Midbrain (tissue), 1 donor: ENCODE measurements around the gene CHMP4A.
"Not testable (repeated sequence)": the region's sequence is repeated elsewhere in the genome, so short reads cannot be mapped to it uniquely, and the experiment has no call there.

Experiments
- DNase-seq: peaks from one replicate; lab custom pipeline; 2025; lab: John Stamatoyannopoulos, UW

The CHMP4A gene

DNA sequence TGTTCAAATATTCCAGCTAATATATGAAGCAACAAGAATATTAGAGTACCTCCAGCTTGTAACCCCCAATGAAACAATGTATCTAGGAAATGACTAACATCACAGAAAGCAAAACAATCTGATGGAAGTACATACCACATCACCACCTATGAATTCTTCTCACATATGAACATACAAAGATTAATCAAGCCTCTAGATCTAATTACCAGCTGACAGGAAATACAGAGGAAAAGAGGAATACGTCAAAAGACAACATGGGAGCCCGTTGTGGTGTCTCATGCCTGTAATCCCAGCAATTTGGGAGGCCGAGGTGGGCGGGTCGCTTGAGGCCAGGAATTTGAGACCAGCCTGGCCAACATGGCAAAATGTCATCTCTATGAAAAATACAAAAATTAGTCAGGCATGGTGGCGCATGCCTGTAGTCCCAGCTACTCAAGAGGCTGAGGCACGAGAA lies 11.4 kb upstream of the CHMP4A start:
- DNase-seq = no peak

DNA sequence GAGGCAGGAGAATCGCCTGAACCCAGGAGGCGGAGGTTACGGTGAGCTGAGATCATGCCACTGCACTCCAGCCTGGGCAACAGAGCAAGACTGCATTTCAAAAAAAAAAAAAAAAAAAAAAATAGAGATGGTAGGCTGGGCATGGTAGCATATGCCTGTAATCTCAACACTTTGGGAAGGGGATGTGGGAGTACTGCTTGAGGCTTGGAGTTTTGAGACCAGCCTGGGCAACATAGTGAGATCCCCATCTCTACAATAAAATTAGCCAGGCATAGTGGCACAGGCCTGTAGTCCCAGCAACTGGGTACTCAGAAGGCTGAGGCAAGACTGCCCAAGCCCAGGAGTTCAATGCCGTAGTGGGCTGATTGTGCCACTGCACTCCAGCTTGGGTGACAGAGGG lies 9.7 kb upstream of the CHMP4A start:
- not testable (repeated sequence) for DNase-seq

DNA sequence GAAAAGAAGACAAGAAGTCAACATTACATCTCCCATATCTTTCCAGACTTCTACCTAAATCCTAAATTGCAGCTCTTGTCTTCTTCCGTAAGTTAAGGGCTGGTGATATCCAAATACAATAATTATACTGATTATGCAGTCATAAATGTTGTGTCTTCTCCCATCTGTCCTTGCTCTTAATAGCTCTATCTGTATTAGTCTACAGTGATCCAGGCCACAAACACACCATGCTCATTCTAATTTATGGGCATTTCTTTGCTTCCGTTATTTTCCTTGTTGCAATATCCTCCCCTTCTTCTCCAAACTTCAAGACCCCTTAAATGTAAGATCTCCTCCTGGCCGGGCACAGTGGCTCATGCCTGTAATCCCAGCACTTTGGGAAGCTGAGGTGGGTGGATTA lies 6.2 kb upstream of the CHMP4A start:
- no peak for DNase-seq

DNA sequence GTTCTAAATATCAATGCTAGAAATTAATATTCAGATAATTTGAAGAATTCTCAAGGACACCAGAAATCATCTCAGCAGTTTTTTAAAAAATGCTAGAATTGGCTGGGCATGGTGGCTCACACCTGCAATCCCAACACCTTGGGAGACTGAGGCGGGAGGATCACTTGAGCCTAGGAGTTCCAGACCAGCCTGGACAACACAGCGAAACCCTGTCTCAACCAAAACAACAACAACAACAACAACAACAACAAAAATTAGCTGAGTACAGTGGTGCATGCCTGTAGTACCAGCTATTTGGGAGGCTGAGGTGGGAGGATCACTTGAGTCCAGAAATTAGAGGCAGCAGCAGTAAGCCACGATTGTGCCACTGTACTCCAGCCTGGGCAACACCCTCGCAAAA lies 5.8 kb upstream of the CHMP4A start:
- no peak for DNase-seq

DNA sequence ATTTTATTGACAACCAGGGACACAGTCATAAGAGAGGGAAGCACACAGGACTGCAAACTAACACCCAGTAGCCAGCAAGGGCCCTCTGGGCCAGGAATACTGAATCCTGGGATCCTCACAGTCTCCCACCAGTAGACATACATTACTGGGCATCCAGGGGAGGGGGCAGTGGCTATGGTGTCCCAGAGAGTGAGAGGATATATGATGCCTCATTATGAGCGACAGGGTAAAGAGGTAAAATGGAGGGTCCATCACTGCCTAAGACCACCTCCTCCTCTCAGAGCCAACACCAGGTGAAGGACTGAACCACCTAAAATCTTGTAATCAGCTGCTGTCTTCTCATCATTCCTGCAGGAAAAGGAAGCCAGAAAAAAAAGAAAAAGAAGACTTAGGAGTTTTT lies 3.6 kb upstream of the CHMP4A start:
- not testable (repeated sequence) for DNase-seq

DNA sequence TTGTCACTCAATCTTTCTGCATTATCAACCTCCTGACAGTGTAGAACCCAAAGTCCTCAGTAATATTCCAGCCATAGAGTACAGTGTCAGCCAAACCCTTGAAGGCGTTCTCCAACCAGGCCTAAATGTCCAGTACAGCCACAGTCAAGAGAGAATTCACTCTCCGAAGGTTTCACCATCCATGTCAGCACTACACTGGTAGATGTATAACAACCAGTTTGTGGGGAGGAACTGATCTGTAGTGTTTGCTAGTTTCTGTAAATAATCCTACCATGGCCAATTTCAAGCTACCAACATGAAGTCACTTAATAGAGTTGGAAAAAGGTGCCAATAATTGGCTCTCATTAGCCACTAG lies 3.0 kb upstream of the CHMP4A start:
- DNase-seq = no peak

DNA sequence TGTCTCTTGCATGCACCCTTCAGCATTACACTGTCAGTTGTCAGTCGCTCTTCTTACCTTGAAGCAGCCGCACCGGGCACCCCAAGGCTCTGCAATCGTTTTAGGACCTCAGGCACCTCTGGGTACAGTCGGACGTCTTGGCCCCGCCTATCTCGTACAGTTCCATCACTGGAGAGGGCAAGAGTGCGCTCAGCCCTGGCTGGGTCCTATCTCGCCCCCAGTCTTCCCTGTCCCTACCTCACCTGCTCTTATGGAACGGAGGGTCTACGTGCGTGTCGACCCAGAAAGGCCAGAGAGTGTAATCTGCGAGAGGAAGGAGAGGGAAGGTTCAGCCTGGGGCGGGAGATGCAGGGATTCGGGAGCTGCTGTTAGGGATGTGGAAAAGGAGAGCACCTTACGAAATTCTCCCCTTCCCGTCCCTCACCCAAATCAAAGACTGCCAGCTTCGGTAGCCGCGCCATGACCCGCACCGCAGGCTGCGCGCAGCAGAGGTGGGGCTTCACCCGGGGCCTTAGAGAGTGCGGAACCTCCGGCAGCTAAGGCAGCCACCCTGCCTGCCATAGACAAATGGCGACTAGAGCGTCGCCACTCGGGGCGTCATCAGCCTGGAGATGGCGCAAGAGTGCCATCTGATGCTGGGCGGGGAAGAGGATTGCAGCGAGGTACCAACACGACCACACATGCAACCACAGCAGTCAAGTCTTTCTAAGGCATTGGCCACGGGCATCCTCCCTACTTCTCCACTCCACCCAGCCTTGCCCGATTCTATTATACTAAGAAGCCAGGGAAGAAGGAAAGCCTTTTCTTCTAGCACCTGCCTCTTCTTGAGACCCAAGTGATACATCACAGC lies 2.4 kb upstream of the CHMP4A start, which contains the start of gene MDP1:
TSS of gene MDP1 (minus strand) at position 572 of the 850 bp plus-strand sequence. CDS start at position 461, 111 bp downstream.
- DNase-seq = peak; percentile 89

DNA sequence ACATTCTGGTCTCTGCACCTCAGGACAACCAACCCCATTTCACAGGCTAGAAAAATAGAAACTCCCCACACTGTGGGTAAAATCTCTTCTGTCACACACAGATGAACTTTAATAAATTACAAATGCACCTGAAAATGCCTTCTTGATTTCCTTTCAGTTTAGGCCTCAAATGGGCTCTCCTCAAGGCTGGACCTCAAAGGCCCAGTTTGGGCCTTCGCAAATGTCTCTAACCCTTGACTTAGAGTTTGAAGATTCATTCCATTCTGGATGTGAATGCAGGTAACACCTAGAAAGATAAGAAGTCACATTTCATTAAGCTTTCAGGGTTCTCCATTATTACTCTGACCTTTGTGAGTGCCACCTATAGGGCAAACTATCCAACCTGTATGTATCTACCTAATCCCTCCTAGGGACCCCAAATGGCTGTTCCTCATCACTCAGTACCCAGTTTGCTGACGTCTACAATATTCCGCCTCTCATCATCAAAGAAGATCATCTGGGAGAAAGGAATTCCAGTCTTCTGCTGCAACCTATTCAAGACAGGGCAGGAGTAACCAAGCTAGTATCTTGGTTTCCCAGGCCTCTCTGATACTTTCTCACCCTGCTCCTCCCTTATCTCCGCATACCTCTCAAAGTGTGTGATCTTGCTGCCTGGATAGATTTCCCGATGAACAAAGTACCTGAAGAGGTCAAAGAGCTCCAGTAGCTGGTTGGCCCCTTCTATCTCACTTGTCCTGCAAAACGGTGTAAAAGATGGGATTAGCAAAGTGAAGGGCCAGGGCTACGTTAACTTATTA lies 776 bp upstream of the CHMP4A start:
- DNase-seq = no peak

DNA sequence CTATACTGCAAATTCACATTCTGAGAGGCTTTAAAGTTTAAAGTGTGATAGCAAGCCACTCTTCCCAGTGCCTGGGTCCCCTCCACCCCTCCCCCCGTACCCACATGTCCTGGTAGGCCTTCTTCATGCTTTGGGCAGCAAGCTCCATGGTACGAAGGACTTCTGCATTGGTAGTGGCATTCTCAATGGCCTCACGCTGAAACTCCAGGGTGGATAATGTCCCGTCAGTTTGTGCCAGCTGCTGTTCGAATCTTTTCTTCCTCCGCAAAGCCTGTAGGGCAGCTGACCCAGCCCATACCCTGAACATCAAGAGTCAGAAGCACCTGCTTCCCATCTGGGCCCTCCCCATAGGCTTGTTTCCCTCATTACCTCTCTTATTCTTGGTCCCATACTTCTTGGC lies 2.0 kb downstream of the CHMP4A start:
- DNase-seq = no peak

DNA sequence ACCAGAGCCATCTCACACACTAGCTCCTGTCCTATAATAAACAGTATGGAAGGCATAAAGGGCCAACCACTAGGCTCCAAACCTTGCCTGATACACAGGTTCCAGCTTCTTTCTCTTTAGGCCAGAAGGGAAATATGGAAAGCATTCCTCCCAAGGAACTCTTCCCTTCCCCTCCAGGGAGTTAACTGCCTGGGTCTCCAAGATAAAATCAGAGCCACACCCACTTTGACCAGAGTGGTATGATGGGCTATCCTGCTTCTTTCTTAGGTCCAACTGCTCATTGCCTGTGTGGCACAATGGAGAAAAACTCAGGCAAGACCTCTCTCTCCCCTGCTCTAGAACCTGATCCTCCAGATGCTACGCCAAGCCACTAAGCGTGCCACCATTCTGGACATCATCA lies 5.7 kb downstream of the CHMP4A start:
- no peak for DNase-seq

DNA sequence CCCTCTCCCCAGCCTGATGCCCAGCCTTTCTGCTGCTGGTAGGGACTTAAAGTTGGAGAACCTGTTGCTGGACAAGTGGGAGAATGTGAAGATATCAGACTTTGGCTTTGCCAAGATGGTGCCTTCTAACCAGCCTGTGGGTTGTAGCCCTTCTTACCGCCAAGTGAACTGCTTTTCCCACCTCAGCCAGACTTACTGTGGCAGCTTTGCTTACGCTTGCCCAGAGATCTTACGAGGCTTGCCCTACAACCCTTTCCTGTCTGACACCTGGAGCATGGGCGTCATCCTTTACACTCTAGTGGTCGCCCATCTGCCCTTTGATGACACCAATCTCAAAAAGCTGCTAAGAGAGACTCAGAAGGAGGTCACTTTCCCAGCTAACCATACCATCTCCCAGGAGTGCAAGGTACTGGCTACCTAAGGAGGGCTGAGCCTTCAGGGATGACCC lies 6.2 kb downstream of the CHMP4A start:
- DNase-seq = no peak

DNA sequence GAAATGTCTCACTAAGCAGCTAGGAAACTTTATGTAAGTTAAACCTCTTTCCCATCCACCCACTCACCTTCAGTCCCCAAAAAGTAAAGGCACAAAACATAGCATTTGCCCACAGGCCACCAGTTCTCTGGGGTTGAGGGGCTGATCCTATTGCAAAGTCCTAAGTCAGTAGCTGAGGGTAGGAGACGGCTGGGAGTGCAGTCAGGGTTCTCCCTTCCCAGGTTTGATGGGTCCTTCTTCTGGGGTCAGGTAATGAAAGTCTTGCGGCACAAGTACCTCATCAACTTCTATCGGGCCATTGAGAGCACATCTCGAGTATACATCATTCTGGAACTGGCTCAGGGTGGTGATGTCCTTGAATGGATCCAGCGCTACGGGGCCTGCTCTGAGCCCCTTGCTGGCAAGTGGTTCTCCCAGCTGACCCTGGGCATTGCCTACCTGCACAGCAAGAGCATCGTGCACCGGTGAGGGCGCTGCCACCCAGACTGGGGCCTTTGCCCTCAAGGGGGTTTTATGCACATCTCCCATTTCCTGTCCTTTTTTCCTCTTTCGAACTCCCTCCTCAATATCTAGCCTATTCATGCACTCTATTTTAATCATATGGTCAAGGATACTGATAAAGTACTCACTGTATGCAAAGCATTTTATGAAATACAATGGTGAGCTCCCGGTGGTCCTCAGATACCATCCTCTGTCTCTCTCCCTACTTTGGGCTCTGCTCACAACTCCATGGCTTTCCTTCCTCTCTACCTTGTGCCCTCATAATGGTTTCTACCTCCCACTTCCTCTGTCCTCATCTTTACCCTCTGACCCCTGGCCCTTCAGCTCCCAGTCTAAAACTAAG lies 6.8 kb downstream of the CHMP4A start:
- DNase-seq = no peak

DNA sequence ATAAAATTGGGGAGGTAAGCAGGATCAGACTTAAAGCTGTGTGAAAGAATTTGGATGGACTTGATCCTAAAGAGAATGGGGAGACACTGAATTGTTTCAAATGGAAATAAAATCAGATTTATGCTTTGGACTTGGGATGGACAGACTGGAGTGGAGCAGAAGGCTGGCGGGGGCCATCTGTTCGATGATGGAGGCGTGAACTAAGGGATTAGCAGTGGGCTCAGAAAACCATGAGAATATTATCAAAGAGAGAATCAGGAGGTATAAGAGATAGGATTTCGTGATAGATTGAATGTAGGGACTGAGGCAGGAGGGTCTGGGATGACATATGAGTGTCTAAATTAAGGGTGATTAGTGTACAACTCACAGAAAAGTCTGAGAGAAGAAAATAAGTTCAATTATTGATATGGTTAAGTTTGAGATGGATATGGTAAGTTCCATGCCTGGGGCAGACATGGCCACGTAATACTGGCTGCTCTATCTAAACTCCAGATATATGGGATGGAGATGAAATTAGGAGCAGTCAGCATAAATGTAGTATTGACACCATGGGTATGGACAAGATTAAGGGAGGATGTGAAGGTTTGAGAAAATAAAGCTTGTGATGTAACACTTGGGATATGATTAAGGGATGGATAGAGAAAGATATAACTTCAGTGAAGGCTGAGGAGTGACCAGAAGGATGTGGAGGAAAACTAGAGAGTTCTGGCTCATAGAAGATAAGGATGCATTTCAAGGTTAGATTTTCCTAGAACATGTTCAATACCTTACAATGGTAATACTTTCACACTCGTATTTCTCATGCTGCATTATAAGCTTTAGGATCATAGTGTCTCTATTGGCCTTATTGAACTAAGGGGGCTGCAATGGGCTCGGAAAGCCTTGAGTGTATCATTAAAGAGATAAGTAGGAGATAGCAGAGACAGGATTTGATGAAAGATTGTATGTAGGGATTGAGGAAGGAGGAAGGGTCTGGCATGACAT lies 8.8 kb downstream of the CHMP4A start:
- no peak for DNase-seq

DNA sequence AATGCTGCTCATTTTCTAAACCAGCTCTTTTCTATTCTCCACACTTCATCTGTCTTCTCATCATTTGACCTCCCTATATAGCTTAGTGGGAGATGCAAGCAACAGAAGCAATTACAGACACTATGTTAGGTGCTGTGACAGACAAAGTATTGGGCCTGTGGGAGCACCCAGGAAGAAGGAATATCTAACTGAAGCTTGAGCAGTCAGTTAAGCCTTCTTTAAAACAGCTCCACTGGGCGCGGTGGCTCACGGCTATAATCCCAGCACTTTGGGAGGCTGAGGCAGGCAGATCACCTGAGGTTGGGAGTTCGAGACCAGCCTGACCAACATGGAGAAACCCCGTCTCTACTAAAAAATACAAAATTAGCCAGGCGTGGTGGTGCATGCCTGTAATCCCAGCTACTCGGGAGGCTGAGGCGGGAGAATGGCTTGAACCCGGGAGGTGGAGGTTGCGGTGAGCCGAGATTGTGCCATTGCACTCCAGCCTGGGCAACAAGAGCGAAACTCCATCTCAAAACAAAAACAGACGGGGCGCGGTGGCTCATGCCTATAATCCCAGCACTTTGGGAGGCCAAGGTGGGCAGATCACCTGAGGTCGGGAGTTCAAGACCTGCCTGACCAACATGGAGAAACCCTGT lies 9.9 kb downstream of the CHMP4A start:
- not testable (repeated sequence) for DNase-seq

DNA sequence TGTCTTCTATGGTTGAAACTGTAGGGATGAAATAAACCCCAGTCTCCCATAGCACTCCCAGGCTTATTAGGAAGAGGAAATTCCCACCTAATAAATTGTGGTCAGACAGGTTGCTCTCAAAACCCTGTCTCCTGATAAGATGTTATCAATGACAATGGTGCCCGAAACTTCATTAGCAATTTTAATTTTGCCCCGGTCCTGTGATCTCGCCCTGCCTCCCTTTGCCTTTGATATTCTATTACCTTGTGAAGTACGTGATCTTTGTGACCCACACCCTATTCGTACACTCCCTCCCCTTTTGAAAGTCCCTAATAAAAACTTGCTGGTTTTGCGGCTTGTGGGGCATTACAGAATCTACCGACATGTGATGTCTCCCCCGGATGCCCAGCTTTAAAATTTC lies 10.8 kb downstream of the CHMP4A start:
- not testable (repeated sequence) for DNase-seq

DNA sequence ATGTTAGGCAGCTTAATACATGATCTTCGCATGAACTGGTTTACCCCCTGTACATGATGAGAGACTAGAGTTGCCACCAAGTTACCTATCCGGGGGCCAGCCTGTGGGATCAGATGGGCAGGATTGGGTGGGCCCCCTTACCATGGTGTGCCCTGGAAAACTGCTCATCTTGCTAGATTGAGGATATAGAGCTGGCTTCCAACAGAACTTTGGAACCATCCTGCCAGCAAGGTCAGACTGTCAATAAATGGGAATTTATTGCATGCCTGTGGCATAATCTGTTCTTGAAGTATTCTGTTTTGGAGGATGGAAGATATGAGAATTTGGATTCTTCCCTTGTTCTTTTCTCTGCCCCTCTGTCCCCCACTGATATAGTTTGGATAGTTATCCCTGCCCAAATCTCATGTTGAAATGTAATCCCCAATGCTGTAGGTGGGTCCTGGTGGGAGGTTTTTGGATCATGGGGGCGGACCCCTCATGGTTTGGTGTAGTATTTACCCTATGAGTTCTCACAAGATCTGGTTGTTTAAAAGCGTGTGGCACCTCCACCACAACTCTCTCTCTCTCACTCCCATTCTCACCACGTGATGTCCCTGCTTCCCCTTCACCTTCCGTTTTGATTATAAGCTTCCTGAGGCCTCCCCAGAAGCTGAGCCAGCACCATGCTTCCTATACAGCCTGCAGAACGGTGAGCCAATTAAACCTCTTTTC lies 14.3 kb downstream of the CHMP4A start:
- no peak for DNase-seq

DNA sequence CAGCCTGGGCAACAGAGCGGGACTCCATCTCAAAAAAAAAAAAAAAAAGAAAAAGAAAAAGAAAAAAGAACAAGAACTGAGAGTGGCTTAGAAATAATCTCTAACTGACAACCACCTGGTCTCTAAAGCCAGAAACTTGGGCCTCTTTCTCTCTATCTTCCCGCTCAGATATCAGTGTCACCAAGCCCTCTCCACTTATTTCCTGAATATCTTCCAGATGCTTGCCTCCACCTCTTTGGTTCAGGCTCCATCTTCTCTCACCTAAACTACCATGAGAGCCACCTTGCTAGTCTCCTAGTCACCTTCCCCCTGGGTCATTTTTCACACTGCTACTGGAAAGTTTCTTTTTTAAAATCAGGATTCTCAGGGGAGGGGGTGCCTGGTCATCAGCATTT lies 16.2 kb downstream of the CHMP4A start:
- DNase-seq = no peak

DNA sequence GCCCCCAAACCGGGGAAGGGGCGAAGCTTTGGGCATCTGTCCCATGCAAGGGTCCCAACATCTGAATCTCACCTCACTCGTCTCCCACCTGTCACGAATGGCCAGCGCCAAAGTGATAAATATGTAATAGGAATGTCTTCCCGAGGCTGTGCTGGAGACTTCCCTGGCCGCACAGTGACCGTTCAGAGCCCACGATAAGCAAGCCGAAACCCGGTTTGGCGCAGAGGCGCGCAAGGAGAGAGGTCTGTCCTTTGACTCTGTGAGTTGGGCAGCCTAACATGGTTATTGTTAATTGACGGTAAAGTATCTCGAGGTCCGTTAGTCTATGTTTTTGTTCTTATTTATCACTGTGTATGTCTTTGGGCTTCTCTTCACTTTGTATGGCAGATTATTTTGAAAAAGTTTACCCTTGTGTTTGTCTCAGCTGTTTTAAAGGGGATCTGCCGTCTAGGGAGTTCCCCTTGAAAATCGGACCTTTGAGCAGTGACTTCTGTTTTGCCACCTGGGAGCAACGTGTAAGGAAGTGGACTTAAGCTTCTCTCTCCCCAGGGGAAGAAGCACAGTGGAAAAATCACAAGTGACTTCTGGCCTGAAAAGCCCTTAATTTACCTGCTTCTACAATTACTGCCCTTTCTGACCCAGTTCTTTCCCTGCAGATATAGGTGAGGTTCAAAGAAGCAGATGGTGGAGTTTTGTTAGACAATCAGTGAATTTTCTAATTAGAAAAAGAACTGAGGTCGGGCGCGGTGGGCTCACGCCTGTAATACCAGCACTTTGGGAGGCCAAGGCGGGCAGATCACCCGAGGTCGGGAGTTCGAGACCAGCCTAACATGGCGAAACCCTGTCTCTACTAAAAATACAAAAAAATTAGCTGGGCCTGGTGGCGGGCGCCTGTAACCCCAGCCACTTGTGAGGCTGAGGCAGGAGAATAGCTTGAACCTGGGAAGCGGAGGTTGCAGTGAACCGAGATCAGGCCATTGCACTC lies 16.9 kb downstream of the CHMP4A start:
- no peak for DNase-seq
